ENCODE data around the gene VILL.

The VILL gene

DNA sequence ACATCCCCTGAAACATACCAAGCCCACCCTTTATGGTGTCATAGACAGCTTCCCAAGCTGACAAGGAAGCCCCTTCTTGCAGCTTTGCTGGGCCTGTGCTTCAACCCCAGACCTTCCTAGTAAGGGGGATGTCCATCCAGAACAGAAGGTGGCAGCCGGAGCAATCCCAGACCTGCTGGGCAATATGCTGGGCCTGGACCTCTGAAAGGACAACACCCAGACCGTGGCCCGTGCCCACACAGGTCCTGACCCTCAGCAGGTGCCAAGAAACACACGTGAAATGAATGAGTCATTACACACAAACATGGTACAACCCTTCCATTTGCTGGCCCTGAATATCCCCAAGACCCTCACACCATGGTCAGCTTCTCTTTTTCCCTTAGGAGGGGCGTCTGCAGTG lies 19.8 kb upstream of the VILL start:
- no peak for TF ChIP-seq GATA2 (IDR thresholded peaks at IDR 0.05; ENCODE audit: low read depth, low read length)
- TF ChIP-seq GATA3 (IDR thresholded peaks at IDR 0.05; ENCODE audit: low read depth, low read length) = no peak

DNA sequence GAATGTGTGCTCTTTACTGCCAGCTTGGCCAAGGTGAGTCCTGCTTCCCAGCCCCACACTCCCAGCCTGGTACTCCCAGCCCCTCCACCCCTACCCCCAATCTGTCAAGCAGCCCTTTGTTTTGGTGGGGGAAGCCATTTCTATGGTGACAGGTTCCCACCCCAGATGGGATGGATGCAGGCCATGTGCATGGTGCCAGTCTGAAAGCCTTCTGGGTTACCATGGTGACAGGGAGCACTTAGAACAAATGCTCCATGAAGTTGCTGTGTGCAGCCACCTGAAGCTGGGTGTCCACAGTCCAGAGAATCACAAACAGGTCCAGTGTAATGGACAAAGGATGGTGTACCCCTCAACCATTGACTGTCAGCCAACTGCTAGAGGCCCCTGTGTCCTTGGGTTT lies 19.1 kb upstream of the VILL start:
- TF ChIP-seq GATA2 (IDR thresholded peaks at IDR 0.05; ENCODE audit: low read depth, low read length) = no peak
- TF ChIP-seq GATA3 (IDR thresholded peaks at IDR 0.05; ENCODE audit: low read depth, low read length) = no peak

DNA sequence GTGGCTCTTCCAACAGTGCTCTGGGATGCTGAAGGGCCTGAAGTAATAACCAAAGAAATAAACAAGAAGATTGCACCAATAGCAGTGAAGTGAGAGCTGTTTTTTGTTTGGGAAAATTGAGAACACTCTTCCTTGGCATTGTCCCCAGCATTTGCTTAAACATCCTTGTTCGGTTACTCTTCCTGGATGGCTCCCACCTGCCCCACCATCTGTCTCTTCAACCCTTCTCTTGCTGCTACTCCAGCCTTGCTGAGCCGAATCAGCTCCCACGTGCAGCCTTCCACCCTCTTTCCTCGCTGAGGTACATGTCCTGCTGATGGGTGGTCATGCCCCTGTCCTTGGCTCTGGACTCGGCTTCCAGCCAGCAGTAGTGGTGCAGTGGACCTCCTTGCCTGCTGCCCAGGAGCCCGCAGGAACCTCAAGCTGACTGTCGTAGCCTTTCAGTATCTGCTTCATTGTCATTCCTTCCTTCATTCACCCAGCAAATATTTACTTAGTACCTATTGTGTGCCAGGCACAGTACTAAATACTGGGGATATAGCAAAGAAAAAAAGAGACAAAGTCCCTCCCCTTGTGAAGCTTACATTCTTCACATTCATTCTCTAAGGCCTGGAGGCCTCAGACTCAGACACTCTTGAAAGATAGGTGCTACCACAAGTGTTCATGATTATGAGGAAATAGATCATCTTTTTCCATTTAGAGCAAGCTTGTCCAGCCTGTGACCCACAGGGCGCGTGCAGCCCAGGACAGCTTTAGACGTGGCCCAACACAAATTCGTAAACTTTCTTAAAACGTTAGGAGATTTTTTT lies 17.1 kb upstream of the VILL start:
- TF ChIP-seq GATA2 (IDR thresholded peaks at IDR 0.05; ENCODE audit: low read depth, low read length) (no peak), GATA3 (IDR thresholded peaks at IDR 0.05; ENCODE audit: low read depth, low read length) (no peak)

DNA sequence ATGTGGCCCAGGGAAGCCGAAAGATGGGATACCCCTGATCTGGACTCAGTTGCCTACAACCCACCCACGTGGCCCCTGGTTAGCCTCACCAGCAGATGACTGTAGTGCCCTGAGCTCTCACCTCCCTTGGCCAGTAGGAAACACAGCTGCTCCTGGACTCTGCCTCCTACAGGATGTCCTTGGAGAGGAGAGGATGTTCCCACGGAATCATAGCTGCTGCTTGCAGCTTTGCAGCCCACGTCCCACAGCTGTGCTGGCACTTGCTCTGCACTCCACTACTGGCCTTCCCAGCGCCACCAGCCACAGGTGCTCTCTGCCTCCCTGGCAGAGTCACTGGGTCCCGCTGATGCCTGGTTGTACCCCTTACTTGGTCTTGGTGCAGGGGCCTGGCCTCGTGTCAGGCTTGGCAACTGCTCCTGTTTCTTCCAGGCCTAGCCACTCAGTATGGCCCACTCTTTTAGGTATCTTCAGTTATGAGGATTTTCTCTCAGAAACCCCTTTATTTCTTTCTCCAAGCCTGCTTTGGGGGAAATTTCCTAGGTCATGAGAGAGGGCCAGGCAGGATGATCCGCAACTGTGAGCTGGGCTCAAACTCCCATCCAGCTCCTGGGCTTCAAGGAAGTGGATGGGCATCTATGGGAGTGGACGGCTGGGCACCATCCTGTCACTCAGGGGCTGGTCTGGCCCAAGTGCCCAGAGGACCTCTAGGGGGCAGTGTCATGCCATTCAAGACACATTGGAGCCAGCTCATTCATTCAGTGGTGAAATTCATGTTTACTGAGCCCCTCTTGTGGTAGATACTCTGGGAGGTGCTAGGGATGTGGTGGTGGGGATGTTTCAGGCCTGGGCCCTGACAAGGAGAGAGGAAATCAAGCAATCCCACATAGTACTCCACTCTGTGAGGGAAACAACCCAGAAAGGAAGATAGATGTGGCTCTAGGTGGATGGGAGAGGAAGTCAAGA lies 16.2 kb upstream of the VILL start:
- no peak for TF ChIP-seq GATA2 (IDR thresholded peaks at IDR 0.05; ENCODE audit: low read depth, low read length)
- no peak for TF ChIP-seq GATA3 (IDR thresholded peaks at IDR 0.05; ENCODE audit: low read depth, low read length)

DNA sequence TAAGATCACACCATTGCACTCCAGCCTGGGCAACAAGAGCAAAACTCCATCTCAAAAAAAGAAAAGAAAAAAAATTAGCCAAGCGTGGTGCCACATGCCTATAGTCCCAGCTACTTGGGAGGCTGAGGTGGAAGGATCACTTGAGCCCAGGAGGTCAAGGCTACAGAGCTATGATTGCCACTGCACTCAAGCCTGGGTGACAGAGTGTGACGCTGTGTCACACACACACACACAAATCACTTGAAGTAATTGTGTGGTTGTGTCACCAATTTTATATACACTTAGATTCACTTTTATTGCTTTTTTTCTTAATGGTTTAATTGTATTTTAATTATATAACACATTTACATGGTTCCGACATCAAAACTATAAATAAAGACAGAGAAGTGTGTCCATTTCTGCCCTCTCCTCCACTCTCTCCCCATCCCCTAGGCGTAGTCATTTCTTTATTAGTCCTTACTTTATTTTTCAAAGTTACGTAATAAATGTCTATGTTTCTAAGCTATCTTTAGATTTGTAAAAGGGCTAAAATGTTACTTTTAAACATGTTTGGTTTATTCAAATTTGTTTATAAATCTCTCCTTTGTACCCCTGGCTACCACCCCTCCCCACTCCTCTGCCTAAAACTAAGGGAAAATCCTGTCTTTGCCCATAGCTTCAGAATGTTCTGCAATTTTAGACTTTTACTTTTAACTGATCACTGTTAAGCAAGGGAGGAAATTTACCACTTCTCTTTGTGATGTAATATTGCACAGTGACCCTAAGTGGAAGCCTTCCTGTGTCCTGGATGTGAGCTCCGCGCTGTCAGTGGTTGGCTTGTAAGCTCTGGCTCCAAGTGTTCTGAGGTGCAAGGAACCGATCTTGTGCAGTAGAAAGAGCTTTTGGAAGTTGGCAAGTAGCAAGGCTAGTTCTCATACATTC lies 10.8 kb upstream of the VILL start:
- no peak for TF ChIP-seq GATA2 (IDR thresholded peaks at IDR 0.05; ENCODE audit: low read depth, low read length)
- no peak for TF ChIP-seq GATA3 (IDR thresholded peaks at IDR 0.05; ENCODE audit: low read depth, low read length)

DNA sequence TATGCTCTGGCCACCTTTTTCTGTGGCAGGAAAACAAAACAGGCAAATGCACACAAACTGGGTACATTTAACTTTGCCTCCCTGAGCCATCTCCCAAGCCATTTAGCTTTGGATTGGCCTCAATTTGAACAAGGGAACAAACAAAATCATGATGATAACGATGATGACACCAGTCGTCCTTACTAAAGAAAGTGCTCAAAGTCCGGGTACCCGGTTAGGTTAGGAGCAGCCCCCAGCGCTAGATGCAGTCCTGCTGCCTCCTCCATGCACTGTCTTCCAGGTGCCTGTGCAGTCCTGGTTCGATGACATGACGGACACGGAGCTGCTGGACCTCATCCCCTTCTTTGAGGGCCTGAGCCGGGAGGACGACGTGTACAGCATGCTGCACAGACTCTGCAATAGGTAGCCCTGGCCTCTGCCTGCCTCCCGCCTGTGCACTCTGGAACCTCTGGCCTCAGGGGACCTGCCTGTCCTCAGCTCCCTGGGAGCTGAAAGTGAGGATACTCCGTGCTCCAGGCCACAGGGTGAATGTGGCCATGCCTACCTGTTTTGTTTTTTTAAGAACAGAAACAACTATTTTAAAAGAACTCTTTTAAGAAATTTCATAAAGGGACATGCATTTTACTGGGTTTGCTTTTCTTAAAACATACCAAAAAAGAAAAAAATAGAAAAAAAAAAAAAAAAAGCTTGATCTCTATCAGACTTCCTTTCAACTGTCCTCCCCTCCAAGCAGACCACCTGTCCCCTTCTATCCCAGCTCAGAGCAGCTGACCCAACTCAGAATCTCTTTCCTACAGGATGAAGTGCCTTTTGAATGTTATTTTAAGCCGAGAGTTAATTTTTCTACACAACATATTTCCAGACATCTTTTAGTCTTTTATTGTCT lies 9.9 kb upstream of the VILL start:
- no peak for TF ChIP-seq GATA3 (IDR thresholded peaks at IDR 0.05; ENCODE audit: low read depth, low read length)
- no peak for TF ChIP-seq GATA2 (IDR thresholded peaks at IDR 0.05; ENCODE audit: low read depth, low read length)

DNA sequence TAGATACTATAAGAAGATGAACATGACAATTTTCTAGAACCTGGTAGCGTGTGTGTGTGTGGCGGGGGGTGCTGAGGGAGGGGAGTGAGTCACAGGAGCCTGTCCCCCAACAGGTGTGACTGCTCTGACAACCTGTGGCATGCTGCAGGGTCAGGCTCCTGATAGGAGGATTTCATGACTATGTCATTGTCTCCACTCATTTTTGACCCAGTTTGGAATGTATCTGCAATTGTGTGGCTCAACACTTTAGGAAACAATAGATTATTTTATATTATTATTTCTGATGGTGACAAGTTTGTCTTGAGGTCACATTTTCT lies 9.3 kb upstream of the VILL start:
- TF ChIP-seq GATA3 (IDR thresholded peaks at IDR 0.05; ENCODE audit: low read depth, low read length) (no peak), GATA2 (IDR thresholded peaks at IDR 0.05; ENCODE audit: low read depth, low read length) (no peak)

DNA sequence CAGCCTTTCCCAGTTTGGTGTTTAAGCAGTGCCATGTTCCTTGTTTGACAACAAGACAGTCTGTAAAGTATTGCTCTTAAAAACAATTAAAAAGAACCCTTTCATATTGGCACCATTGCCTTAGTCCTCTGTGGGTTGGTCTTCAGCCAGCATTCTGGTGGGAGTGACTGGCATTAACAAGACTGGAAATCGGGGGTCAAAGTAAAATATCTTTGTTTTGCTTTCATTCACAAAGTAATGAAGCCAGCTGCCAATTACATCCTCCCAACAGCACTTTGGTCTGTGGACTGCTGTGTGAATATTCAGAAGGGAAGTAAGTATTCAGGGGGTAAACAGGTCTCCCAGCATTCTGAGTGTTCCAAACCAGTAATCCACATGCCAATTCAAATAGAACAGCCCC lies 8.3 kb upstream of the VILL start:
- TF ChIP-seq GATA3 (IDR thresholded peaks at IDR 0.05; ENCODE audit: low read depth, low read length) = no peak
- no peak for TF ChIP-seq GATA2 (IDR thresholded peaks at IDR 0.05; ENCODE audit: low read depth, low read length)

DNA sequence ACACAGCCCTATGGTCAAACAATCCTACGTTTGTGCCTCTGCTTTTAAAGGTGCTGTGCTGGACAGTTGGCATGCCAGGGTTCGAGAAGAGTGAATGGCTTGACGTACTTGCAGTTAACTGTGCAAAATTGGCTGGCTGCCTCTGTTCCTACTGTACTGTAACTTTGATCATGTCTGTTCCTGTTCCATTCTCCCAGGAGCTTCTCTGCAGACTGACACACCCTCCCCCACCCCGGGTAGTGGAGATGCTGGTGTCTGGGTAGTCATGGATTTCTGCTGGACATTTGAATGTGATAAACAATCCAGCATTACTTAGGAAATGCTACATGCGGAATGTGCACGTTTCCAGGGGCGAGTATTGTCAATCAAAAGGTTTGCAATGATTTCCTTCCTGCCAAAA lies 6.5 kb upstream of the VILL start:
- no peak for TF ChIP-seq GATA3 (IDR thresholded peaks at IDR 0.05; ENCODE audit: low read depth, low read length)
- TF ChIP-seq GATA2 (IDR thresholded peaks at IDR 0.05; ENCODE audit: low read depth, low read length) = no peak

DNA sequence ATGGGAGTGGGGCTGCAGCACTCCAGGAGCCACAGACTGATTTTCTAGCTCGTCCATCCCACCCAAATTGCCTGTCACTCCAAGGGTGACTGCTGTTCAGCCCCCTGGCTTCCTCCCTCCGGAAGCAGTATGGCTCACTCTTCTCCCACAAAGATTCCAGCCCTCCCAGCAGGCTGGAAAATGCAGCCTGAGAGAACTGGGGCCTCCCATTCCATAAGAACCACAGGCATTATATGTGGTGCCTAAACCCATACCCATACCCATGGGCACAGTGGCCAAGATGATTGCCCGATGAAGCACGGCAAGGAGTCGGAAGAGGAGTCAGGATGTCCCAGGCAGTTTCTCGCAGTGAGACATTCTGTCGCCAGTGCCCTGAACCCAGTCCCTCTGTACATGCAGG lies 6.0 kb upstream of the VILL start:
- no peak for TF ChIP-seq GATA3 (IDR thresholded peaks at IDR 0.05; ENCODE audit: low read depth, low read length)
- TF ChIP-seq GATA2 (IDR thresholded peaks at IDR 0.05; ENCODE audit: low read depth, low read length) = no peak

DNA sequence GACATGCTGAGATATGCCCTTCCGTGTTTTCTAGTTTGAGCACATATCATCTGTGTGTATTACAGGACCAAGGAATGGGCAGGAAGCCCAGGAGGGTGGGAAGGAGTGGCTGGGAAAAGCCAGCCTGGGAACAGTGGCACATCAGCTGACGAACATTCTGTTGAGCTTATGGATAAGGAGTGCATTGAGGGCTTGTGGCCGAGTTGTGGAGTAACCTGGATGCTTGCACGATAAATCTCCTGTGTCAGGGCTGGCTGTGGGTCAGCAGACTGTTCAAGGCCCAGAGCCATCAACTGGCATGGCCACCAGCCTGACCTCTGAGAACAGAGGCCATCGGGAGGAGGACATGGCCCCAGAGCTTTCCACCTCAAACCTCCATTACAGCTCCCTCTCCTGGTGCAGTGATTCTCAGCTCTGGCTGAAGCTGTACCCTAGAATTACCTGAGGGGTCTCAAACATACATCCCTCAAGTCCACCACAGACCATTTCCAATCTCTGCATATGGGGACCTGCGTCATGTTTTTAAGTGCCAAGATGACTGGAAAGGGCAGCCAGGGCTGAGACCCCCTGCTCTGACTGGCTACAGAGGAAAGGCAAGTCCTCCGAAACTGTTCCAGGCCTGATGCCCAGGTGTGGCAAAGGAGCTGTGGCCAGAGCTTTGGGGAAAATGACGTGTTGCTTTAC lies 4.8 kb upstream of the VILL start:
- TF ChIP-seq GATA2 (IDR thresholded peaks at IDR 0.05; ENCODE audit: low read depth, low read length) (no peak), GATA3 (IDR thresholded peaks at IDR 0.05; ENCODE audit: low read depth, low read length) (no peak)

DNA sequence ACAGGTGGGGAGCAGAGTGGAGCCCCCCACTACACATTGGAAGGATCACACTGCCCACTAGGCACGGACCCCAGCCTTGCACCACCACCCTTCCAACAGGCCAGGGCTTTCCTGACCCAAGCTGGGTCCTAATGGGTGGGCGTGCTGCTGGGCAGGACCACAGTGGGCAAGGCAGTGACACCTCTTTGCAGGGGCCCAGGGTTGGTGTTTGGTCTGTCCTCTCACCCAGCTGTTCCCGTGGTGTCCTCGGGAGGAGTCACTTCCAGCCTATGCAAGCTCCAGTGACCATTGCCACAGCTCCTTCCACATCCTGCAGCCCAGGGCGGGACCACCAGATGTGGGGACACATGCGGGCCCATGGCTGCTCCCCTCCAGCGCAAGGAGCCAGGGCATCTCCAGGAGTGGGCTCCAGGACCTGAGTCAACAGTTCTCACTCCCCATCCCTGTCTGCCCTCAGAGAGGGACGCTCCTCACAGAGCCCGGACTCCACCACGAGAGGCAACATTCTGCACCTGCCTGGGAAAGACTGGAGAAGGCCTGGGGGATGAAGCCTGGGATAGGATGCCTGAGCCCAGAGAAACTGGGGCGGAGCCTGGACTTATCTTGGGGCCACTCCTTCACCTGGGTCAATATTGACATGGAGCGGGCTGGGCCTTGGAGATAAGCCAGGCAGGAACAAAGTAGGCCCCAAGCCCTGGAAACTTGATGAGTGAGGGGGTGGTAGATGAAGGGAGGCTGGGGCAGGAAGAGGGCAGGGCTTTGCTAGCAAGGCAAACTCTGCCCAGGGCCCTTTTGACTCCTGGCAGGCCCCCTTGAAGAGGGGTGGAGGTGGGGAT lies 3.9 kb upstream of the VILL start:
- TF ChIP-seq GATA2 (IDR thresholded peaks at IDR 0.05; ENCODE audit: low read depth, low read length) = no peak

Data from SH-SY5Y (cell line).